ENCODE results near the gene CHST5.
"Not testable (repeated sequence)": the region's sequence is repeated elsewhere in the genome, so short reads cannot be mapped to it uniquely, and the experiment has no call there.

CHST5 gene

GRCh38 chr16:75550211-75550662 lies 14.3 kb upstream of the CHST5 start:
- peak; percentile 46 for DNase-seq (ENCODE audit: low spot score)

GRCh38 chr16:75548456-75548855 lies 12.5 kb upstream of the CHST5 start:
- not testable (repeated sequence) for DNase-seq (ENCODE audit: low spot score)

DNA sequence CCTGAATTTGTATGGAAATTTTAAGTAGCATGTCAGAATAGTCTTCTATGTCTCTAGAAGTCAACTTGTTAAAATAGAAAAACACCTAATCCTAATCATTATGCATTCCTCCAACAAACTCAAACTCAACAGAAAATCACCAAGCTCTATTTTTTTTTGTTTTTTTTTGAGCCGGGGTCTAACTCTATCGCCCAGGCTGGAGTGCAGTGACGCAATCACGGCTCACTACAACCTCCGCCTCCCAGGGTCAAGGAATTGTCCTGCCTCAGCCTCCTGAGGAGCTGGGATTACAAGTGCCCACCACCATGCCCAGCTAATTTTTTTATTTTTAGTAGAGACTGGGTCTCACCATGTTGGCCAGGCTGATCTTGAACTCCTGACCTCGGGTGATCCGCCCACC lies 10.4 kb upstream of the CHST5 start:
- DNase-seq (ENCODE audit: low spot score), result no peak

GRCh38 chr16:75545879-75546278 lies 10.0 kb upstream of the CHST5 start:
- not testable (repeated sequence) for DNase-seq (ENCODE audit: low spot score)

- DNase-seq (ENCODE audit: low spot score), result not testable (repeated sequence)
Observed at GRCh38 chr16:75542462-75542861, 6.6 kb upstream of the CHST5 start.

DNA sequence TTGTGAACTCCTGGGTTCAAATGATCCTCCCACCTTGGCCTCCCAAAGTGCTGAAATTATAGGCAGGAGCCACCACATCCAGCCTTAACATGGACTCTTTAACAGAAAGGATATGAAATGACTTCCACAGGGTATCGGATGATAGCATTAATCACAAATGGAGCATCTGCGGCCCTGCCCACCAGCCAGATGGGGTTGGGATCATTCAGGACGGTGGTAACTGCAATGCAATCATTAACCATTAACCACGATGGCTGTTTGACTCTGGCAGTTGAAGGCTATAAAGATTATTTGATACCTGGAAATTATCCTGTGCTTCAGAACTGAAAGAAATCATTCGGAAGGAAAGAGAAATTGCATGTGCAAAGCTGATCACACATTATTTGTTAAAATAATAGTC lies 5.3 kb upstream of the CHST5 start:
- DNase-seq (ENCODE audit: low spot score), result no peak

GRCh38 chr16:75538882-75539565 lies 3.1 kb upstream of the CHST5 start:
- not testable (repeated sequence) for DNase-seq (ENCODE audit: low spot score)

DNA sequence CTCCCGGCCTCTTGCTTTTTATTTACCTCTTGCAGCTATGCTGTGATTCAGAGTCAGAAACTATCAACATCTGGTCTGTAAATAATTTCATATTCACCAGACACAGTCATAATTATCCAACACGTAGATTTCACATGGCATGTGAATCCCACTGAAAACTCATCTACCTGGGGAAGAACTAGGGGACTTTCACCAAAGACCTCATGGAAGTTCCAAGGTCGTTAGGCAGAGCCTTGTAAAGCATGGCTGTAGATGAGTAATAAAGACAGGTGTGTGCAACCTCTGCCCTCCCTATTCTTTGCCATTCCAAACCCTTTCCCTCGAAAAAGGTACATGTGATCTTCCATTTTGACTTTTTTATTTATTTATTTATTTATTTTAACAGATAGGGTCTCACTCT lies 1.9 kb upstream of the CHST5 start:
- DNase-seq (ENCODE audit: low spot score), result no peak

- DNase-seq (ENCODE audit: low spot score), result no peak
Observed at GRCh38 chr16:75535211-75535843, 581 bp downstream of the CHST5 start.

GRCh38 chr16:75534560-75535205 lies 1.2 kb downstream of the CHST5 start:
- DNase-seq (ENCODE audit: low spot score), result no peak

DNA sequence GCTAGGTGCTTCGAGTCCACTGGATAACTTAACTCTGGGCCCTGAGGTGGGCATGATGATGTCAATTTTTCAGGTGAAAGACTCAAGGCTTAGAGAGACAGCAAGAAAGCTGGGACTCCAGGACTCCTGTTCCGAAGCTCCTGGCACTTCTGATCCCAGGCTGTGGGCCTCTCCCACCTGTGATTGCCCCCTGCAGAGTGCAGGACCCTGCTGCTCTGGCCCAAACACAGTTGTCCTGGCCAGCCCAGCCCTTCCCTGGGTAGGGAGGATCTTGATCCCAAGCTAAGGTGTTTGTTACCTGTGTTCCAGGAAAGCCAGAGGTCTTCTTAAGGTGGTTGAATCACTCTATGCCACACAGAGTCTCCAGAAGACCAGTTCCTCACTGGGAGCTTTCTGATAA lies 3.1 kb downstream of the CHST5 start:
- DNase-seq (ENCODE audit: low spot score), result no peak

DNA sequence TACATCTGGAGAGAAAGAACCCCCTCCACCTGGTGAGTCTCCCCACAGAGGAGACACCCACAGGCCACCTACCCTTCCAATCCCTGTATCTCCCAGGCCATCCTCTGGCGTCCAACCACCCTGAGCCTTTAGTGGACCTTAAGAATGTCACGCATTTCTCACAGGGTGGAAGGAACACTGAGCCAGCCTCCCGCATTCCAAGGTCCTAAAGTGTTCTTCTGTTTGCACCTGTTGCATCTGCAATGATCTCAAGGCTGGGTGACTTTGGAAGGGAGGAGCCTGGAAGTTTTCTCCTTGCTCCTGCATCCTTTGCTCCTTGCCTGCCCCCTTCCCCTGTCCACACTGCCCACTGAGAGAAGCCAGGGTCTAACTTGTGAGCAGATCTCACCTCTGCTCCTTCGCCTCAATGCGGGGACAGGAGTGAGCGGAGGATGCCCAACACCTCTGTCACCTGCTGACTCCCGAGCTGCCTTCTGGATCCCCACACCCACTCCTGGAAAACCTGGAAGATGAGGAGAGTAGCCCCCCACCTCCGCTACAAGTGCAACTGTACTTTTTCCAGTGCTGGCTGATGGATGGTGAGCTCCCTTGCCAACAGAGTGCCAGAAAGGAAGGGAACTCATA lies 3.7 kb downstream of the CHST5 start:
- no peak for DNase-seq (ENCODE audit: low spot score)

GRCh38 chr16:75529959-75530358 lies 5.9 kb downstream of the CHST5 start:
- no peak for DNase-seq (ENCODE audit: low spot score)

- no peak for DNase-seq (ENCODE audit: low spot score)
Observed at GRCh38 chr16:75529056-75529905, 6.6 kb downstream of the CHST5 start.

GRCh38 chr16:75527825-75528299 lies 8.0 kb downstream of the CHST5 start:
- DNase-seq (ENCODE audit: low spot score), result no peak

DNA sequence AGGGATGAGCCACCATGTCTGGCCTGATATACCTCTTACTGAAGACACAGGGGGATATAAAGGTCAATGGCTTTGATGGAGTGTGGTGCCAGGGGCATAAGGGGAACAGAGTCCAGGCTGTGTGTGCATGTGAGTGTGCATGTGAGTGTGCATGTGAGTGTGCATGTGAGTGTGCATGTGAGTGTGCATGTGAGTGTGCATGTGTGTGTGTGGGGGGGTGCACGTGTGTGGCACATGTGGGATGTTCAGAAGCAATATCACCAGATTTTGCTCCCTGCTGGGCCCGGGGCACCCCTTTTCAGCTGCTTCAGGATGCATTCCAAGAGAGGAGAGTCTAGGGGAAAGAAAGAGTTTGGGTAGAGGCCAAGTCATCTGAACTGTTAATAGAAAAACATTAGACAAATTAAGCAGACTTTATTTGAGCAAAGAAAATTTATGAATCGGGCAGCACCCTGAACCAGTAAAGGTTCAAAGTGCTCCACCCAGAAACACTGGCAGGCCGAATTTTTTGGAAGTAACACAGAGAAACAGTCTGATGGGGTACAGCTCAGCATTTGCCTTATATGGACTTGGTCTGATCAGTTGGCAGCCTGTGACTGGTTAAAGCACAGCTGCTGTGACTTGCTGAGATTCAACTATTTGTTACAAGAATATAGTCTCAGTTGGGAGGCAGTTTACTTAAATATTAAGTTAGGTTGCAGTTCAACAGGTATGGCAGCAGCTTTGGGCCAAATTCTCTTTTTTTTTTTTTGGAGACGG lies 9.7 kb downstream of the CHST5 start:
- no peak for DNase-seq (ENCODE audit: low spot score)

DNA sequence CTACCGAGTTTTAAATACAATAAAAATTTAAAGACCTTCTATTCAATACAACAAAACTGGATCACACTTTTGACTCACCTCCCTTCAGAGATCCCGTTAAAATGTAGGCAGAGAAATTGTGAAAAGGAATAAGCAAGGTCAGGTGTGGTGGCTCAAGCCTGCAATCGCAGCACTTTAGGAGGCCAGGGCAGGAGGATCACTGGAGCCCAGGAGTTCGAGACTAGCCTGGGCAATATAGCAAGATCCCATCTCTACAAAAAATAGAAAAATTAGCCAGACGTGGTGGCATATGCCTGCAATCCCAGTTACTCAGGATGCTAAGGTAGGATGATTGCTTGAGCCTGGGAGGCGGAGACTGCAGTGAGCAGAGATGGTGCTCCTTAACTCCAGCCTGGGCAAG lies 16.7 kb downstream of the CHST5 start:
- no peak for DNase-seq (ENCODE audit: low spot score)

GRCh38 chr16:75516189-75516966 lies 19.5 kb downstream of the CHST5 start:
- DNase-seq (ENCODE audit: low spot score), result not testable (repeated sequence)

- DNase-seq (ENCODE audit: low spot score), result no peak
Observed at GRCh38 chr16:75514296-75514695, 21.6 kb downstream of the CHST5 start.

DNA sequence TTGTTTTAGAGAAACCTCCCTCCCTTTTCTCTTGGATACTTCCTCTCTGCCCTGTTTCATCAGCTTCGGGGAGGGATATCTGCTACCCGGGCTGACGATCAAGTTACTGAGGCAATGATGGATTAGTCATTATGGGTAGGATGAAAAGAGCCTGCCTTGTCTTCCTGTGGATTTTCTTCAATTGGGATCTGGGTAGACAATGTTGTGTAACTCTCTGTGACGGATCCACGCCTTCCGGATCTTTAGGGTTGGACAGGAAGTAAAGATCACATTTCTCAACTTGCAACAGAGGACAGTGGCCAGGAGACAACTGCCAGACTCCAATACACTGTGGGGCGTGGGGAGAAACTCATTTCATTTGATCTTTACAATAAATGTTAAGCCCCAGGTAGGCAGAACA lies 29.3 kb downstream of the CHST5 start:
- DNase-seq (ENCODE audit: low spot score), result no peak
